ENCODE results near the gene ROM1. TPM values are rescaled to one million over a fixed set of nuclear protein-coding genes. Genes with fewer than 3 reads are reported as not detected.

Gene ROM1
- total and polyA plus RNA-seq, 7 experiments from 2014 or later, result 0.51 to 2.4 (median 1.8) TPM; not detected in 1

DNA sequence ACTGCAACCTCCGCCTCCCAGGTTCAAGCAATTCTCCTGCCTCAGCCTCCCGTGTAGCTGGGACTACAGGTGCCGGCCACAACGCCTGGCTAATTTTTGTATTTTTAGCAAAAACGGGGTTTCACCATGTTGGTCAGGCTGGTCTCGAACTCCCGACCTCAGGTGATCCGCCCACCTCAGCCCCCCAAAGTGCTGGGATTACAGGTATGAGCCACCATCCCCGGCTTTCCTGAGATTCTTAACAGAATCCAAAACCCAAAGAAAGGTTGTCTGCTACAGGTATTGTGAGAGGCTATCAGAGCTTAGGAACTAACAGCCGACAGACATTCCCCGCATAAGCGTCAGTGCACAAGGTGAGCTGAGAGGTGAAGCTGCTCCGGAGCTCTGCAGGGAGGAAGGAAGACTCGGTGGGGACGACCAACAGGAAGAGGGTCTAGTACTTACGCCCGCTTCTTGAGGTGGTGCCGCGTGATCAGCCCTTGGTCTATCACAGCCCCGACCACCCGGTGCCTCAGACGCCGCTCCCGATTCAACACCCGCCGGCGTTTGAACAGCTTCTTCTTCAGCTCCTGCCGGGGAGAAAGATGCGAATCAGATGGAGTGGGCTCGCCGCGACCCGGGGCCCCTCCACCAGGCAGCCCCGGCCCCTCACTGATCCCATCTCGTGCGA, 51.5 kb downstream of the ROM1 start:
- DNase-seq (peak in 1 of 9 donors; percentile 65), ATAC-seq (peak; percentile 65)
- H3K27ac ChIP-seq (ENCODE audit: low read depth, low read length), result peak overlapping the region; percentile 85
- Mint-ChIP-seq H3K9me3 (peaks cover 0 to 3% (median 0%) of the 10 kb centered on the region in 11 donors), H3K36me3 (peaks cover 0 to 23% (median 7%) of the 10 kb centered on the region in 5 donors), H3K27me3 (no peaks in the 10 kb centered on the region), H3K4me1 (peaks cover 13 to 40% (median 29%) of the 10 kb centered on the region in 7 donors), H3K4me3 (peak overlapping the region; percentile 93 to 98 (median 96)), H3K27ac (peak overlapping the region; percentile 89 to 97 (median 93))
- POLR2A ChIA-PET, result interaction anchor here (0.5 to 14.8 kb wide), 56 partner anchors 7 to 1653 kb away, joined by 3 to 332 read pairs (median 5); partner anchors contain the start of genes B3GAT3, BSCL2, EEF1G and EML3
- H3K36me3 ChIP-seq (ENCODE audit: control insufficient read depth in 2 of 3, insufficient read depth in 3 of 3, low read length in 3 of 3), result peaks cover 0 to 25% (median 3%) of the 10 kb centered on the region in 3 experiments
- intact Hi-C loops (cut with micrococcal nuclease), result loop anchor here (1.0 to 2.0 kb wide), 11 partner anchors 11 to 73 kb away; partner anchors contain the start of genes EML3 (in 2 of the 2), GANAB (in 2 of the 2), INTS5 (in 2 of the 2) and TUT1 (in 2 of the 2)
- H3K27me3 ChIP-seq (ENCODE audit: control insufficient read depth in 2 of 2, insufficient read depth in 2 of 2, low read length in 2 of 2), result no peaks in the 10 kb centered on the region
- no peaks in the 10 kb centered on the region for H3K9me3 ChIP-seq (ENCODE audit: control insufficient read depth in 2 of 3, low read length in 3 of 3)
- CTCF ChIA-PET, result interaction anchor here (0.6 to 2.2 kb wide), 18 partner anchors 9 to 240 kb away, joined by 3 to 17 read pairs (median 4); partner anchors contain the start of genes B3GAT3, EML3, INTS5 and ROM1
- H3K4me1 ChIP-seq (ENCODE audit: control insufficient read depth in 2 of 2, insufficient read depth in 2 of 2, low read length in 2 of 2), result peaks cover 16 to 21% of the 10 kb centered on the region in 2 donors
- peak overlapping the region; percentile 85 for H3K4me3 ChIP-seq (ENCODE audit: low read length)

Small RNAs within 50 kb of the gene (microRNA-seq; reads per million reads assigned to microRNA genes)
- gene MIR6747 (ENCODE audit: borderline microRNAs expressed), result 2.1 reads per million

Other genes starting within 250 kb of the ROM1 start
- gene SCGB1A1, start 194.2 kb upstream of the ROM1 start, total RNA-seq, result not detected
- gene SCGB1A1, start 194.2 kb upstream of the ROM1 start, polyA plus RNA-seq, result not detected
- 100 to 1,000 TPM; 174 to 622 (median 243) TPM for gene AHNAK, start 66.5 kb upstream of the ROM1 start, total RNA-seq
- 1 to 10 TPM; 6.7 to 7.7 TPM for gene AHNAK, start 66.5 kb upstream of the ROM1 start, polyA plus RNA-seq
- gene EEF1G, start 39.4 kb upstream of the ROM1 start, total RNA-seq, result 1,000 to 10,000 TPM; 1,186 to 2,550 (median 2,338) TPM
- gene EEF1G, start 39.4 kb upstream of the ROM1 start, polyA plus RNA-seq, result 1,000 to 10,000 TPM; 2,027 to 2,354 TPM
- gene TUT1, start 21.7 kb upstream of the ROM1 start, total RNA-seq, result 10 to 100 TPM; 34.5 to 54.6 (median 37.4) TPM
- gene TUT1, start 21.7 kb upstream of the ROM1 start, polyA plus RNA-seq, result 10 to 100 TPM; 20.2 to 25.4 TPM
- gene MTA2, start 11.4 kb upstream of the ROM1 start, total RNA-seq, result 100 to 1,000 TPM; 134 to 238 (median 199) TPM
- gene MTA2, start 11.4 kb upstream of the ROM1 start, polyA plus RNA-seq, result 10 to 100 TPM; 25.6 to 46.4 TPM
- 100 to 1,000 TPM; 152 to 209 (median 188) TPM for gene EML3, start 482 bp upstream of the ROM1 start, total RNA-seq
- gene EML3, start 482 bp upstream of the ROM1 start, polyA plus RNA-seq, result 10 to 100 TPM; 14.6 to 23.9 TPM
- gene B3GAT3, start 8.7 kb downstream of the ROM1 start, total RNA-seq, result 10 to 100 TPM; 55.8 to 78.1 (median 71.2) TPM
- 10 to 100 TPM; 35.0 to 41.9 TPM for gene B3GAT3, start 8.7 kb downstream of the ROM1 start, polyA plus RNA-seq
- 100 to 1,000 TPM; 203 to 313 (median 286) TPM for gene GANAB, start 33.4 kb downstream of the ROM1 start, total RNA-seq
- gene GANAB, start 33.4 kb downstream of the ROM1 start, polyA plus RNA-seq, result 100 to 1,000 TPM; 157 to 189 TPM
- 10 to 100 TPM; 14.0 to 33.8 (median 32.1) TPM for gene INTS5, start 40.0 kb downstream of the ROM1 start, total RNA-seq
- 10 to 100 TPM; 39.1 to 72.2 TPM for gene INTS5, start 40.0 kb downstream of the ROM1 start, polyA plus RNA-seq
- gene C11orf98, start 52.0 kb downstream of the ROM1 start, total RNA-seq, result 100 to 1,000 TPM in 1 of 5 experiments, 10 to 100 TPM in 4; 23.2 to 103 (median 47.6) TPM
- gene C11orf98, start 52.0 kb downstream of the ROM1 start, polyA plus RNA-seq, result 10 to 100 TPM; 84.2 to 96.9 TPM
- 10 to 100 TPM in 4 of 5 experiments, 1 to 10 TPM in 1; 8.9 to 29.3 (median 23.7) TPM for gene CSKMT, start 52.1 kb downstream of the ROM1 start, total RNA-seq
- gene CSKMT, start 52.1 kb downstream of the ROM1 start, polyA plus RNA-seq, result 1 to 10 TPM; 2.5 TPM
- 1 to 10 TPM; 2.2 to 8.2 (median 5.8) TPM for gene UQCC3, start 58.4 kb downstream of the ROM1 start, total RNA-seq
- 10 to 100 TPM in 1 of 2 donors, 1 to 10 TPM in 1; 9.1 to 11.1 TPM for gene UQCC3, start 58.4 kb downstream of the ROM1 start, polyA plus RNA-seq
- 10 to 100 TPM; 13.8 to 26.4 (median 20.8) TPM for gene LBHD1, start 59.0 kb downstream of the ROM1 start, total RNA-seq
- 1 to 10 TPM; 3.5 to 5.9 TPM for gene LBHD1, start 59.0 kb downstream of the ROM1 start, polyA plus RNA-seq
- 100 to 1,000 TPM; 114 to 215 (median 207) TPM for gene UBXN1, start 65.8 kb downstream of the ROM1 start, total RNA-seq
- gene UBXN1, start 65.8 kb downstream of the ROM1 start, polyA plus RNA-seq, result 100 to 1,000 TPM; 218 to 256 TPM
- gene LRRN4CL, start 76.3 kb downstream of the ROM1 start, total RNA-seq, result under 1 TPM in 3 of 5 experiments, not detected in 2; 0.12 to 0.38 (median 0.24) TPM
- gene LRRN4CL, start 76.3 kb downstream of the ROM1 start, polyA plus RNA-seq, result not detected
- gene BSCL2, start 94.2 kb downstream of the ROM1 start, total RNA-seq, result 10 to 100 TPM; 28.4 to 53.9 (median 39.0) TPM
- gene BSCL2, start 94.2 kb downstream of the ROM1 start, polyA plus RNA-seq, result 10 to 100 TPM; 57.9 to 63.5 TPM
- gene GNG3, start 94.4 kb downstream of the ROM1 start, total RNA-seq, result not detected
- gene GNG3, start 94.4 kb downstream of the ROM1 start, polyA plus RNA-seq, result not detected
- 10 to 100 TPM; 43.4 to 77.5 (median 65.3) TPM for gene HNRNPUL2, start 114.2 kb downstream of the ROM1 start, total RNA-seq
- gene HNRNPUL2, start 114.2 kb downstream of the ROM1 start, polyA plus RNA-seq, result 1 to 10 TPM; 1.9 TPM
- 10 to 100 TPM; 13.1 to 53.0 (median 47.1) TPM for gene TTC9C, start 115.2 kb downstream of the ROM1 start, total RNA-seq
- gene TTC9C, start 115.2 kb downstream of the ROM1 start, polyA plus RNA-seq, result 10 to 100 TPM; 12.0 to 29.3 TPM
- gene ZBTB3, start 140.9 kb downstream of the ROM1 start, total RNA-seq, result 10 to 100 TPM in 3 of 5 experiments, 1 to 10 TPM in 2; 6.4 to 24.1 (median 19.0) TPM
- gene ZBTB3, start 140.9 kb downstream of the ROM1 start, polyA plus RNA-seq, result 1 to 10 TPM; 4.1 to 7.7 TPM
- 100 to 1,000 TPM in 1 of 5 experiments, 10 to 100 TPM in 4; 62.7 to 109 (median 77.8) TPM for gene POLR2G, start 148.3 kb downstream of the ROM1 start, total RNA-seq
- 100 to 1,000 TPM; 225 to 245 TPM for gene POLR2G, start 148.3 kb downstream of the ROM1 start, polyA plus RNA-seq
- gene TAF6L, start 158.1 kb downstream of the ROM1 start, total RNA-seq, result 10 to 100 TPM; 13.1 to 34.9 (median 24.1) TPM
- gene TAF6L, start 158.1 kb downstream of the ROM1 start, polyA plus RNA-seq, result 10 to 100 TPM in 1 of 2 donors, 1 to 10 TPM in 1; 8.4 to 13.9 TPM
- 10 to 100 TPM; 23.2 to 72.3 (median 50.9) TPM for gene TMEM179B, start 174.1 kb downstream of the ROM1 start, total RNA-seq
- 100 to 1,000 TPM; 103 to 113 TPM for gene TMEM179B, start 174.1 kb downstream of the ROM1 start, polyA plus RNA-seq
- gene TMEM223, start 178.7 kb downstream of the ROM1 start, total RNA-seq, result 10 to 100 TPM in 3 of 5 experiments, 1 to 10 TPM in 2; 6.3 to 24.5 (median 21.0) TPM
- 10 to 100 TPM; 58.5 to 60.4 TPM for gene TMEM223, start 178.7 kb downstream of the ROM1 start, polyA plus RNA-seq
- 100 to 1,000 TPM in 4 of 5 experiments, 10 to 100 TPM in 1; 92.1 to 421 (median 195) TPM for gene NXF1, start 192.2 kb downstream of the ROM1 start, total RNA-seq
- 100 to 1,000 TPM in 1 of 2 donors, 10 to 100 TPM in 1; 66.9 to 106 TPM for gene NXF1, start 192.2 kb downstream of the ROM1 start, polyA plus RNA-seq
- 100 to 1,000 TPM in 2 of 5 experiments, 10 to 100 TPM in 3; 47.0 to 152 (median 57.3) TPM for gene STX5, start 218.8 kb downstream of the ROM1 start, total RNA-seq
- 10 to 100 TPM; 23.8 to 32.8 TPM for gene STX5, start 218.8 kb downstream of the ROM1 start, polyA plus RNA-seq
- under 1 TPM in 1 of 5 experiments, not detected in 4; 0.89 TPM for gene TEX54, start 219.6 kb downstream of the ROM1 start, total RNA-seq
- gene TEX54, start 219.6 kb downstream of the ROM1 start, polyA plus RNA-seq, result 1 to 10 TPM; 1.6 to 2.1 TPM
- 100 to 1,000 TPM in 4 of 5 experiments, 10 to 100 TPM in 1; 87.2 to 279 (median 102) TPM for gene WDR74, start 226.3 kb downstream of the ROM1 start, total RNA-seq
- gene WDR74, start 226.3 kb downstream of the ROM1 start, polyA plus RNA-seq, result 10 to 100 TPM; 55.0 to 56.9 TPM